NCI-H2081 (cell line): Measurements from ENCODE around the gene AP5B1.
"Not testable (repeated sequence)": the region's sequence is repeated elsewhere in the genome, so short reads cannot be mapped to it uniquely, and the experiment has no call there.

Source experiments
- DNase-seq, 2 experiments: peaks; one replicate each; lab custom pipeline; 2025; lab: John Stamatoyannopoulos, UW

Gene AP5B1

GRCh38 chr11:65767406-65767805 lies 13.4 kb downstream of the AP5B1 start:
- DNase-seq = no peak

DNA sequence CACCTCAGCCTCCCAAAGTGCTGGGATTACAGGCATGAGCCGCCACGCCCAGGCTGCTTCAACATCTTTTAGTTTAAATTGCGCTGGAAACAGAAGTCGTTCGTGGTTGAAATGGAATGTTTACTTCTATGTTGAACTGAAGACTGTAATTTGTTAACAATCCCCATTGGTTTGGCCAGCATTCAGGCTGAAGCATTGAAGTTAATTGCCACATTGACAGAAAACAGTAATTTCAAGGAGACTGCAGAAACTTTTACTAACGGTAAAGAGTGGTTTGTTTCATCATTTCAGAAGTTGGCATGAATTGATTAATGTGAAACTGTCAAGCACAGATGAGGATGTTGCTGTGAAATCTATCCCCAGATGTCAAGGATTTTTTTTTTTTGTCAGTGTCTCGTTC lies 14.2 kb downstream of the AP5B1 start:
- no peak for DNase-seq

DNA sequence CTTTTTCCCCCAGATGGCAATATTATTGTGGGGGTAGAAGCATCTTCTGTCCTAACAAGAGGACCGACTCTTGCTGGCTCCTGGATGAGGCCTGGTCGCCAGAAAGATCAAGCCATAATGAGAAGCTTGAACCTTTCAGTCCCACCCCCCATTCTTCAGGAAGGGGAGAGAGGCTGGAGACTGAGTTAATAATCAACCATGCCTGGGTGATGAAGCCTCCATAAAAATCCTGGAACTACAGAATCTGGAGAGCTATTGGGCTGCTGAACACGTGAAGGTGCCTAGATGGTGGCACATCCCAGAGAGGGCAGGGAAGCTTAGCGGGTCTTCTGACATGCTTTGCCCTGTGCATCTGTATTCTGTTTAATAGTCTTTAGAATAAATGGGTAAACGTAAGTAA lies 16.3 kb downstream of the AP5B1 start:
- no peak for DNase-seq

DNA sequence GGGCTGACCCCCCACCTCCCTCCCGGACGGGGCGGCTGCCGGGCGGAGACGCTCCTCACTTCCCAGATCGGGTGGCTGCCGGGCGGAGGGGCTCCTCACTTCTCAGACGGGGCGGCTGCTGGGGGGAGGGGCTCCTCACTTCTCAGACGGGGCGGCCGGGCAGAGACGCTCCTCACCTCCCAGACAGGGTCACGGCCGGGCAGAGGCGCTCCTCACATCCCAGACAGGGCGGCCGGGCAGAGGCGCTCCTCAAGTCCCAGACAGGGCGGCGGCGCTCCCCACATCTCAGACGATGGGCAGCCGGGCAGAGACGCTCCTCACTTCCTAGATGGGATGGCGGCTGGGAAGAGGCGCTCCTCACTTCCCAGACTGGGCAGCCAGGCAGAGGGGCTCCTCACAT lies 18.0 kb downstream of the AP5B1 start:
- DNase-seq = not testable (repeated sequence)

GRCh38 chr11:65762169-65762568 lies 18.6 kb downstream of the AP5B1 start:
- DNase-seq = not testable (repeated sequence)

DNA sequence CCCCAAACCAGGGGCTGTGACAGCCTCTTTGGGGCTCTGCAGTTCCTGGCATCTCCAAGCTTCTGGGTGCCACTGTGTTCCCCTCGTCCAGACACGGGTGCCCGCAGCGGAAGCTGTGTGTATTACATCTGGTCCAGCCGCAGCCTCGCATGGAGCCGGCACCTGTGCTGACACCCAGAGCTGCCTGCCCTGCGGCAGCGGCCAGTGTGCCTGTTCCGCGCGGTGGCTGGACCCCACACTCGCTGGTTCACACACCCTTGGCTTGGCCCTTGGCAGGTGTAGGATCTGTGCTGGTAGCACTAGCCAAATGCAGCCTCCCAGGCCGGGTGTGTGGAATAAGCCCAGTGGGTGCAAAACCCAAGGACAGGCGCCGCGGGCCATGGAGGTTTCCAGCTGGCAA lies 35.7 kb downstream of the AP5B1 start:
- DNase-seq = no peak

- no peak for DNase-seq
These were observed 36.1 kb downstream of the AP5B1 start for GRCh38 chr11:65744699-65745042.

- no peak for DNase-seq
These were observed 36.6 kb downstream of the AP5B1 start for GRCh38 chr11:65744026-65744698.

- DNase-seq = no peak
These were observed 37.1 kb downstream of the AP5B1 start for GRCh38 chr11:65743681-65744025.

DNA sequence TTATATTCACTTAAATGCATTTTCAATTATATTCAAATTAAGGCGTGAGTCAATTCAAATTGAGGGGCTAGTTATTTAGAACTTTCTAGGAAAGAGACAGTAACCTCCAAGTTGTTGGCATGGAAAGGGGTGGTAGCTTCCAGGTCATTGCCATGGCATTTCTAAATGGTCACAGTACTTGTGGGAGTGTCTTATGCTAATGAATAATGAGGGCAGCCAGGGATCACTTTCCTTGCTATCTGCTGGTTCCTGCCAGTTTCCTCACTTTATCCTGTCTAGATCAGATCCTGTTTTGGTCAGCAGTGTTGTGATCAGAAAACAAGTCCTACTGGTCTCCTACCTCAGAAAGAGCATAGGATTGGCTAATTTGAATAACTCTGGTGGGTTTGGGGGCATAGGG lies 38.4 kb downstream of the AP5B1 start:
- no peak for DNase-seq

- no peak for DNase-seq
These were observed 39.6 kb downstream of the AP5B1 start for GRCh38 chr11:65741185-65741584.

GRCh38 chr11:65739022-65739421 lies 41.8 kb downstream of the AP5B1 start:
- DNase-seq = no peak

GRCh38 chr11:65736810-65737209 lies 44.0 kb downstream of the AP5B1 start:
- DNase-seq = no peak

DNA sequence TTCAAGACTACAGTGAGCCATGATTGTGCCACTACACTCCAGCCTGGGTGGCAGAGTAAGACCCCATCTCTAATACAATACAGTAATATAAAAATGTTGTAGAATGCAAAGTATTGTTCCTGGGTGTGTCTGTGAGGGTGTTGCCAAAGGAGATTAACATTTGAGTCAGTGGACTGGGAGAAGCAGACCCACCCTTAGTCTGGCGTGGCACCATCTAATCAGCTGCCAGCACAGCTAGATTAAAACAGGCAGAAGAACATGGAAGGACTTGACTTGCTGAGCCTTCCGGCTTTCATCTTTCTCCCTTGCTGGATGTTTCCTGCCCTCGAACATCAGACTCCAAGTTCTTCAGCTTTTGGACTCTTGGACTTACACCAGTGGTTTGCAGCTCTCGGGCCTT lies 45.7 kb downstream of the AP5B1 start:
- not testable (repeated sequence) for DNase-seq

GRCh38 chr11:65730461-65730860 lies 50.3 kb downstream of the AP5B1 start:
- no peak for DNase-seq

GRCh38 chr11:65727865-65728264 lies 52.9 kb downstream of the AP5B1 start:
- no peak for DNase-seq

- no peak for DNase-seq
These were observed 54.1 kb downstream of the AP5B1 start for GRCh38 chr11:65726660-65727059.
